HG02885 (cell line): ENCODE measurements around the gene FAM47E.

Source experiments
- ATAC-seq: cut with Tn5 transposase; IDR thresholded peaks from one replicate; pipeline ENCODE4 v1.9.1; 2021; ENCODE audit warnings: mild to moderate bottlenecking; ENCODE audit not compliant: unreplicated experiment, poor library complexity

Gene FAM47E

DNA sequence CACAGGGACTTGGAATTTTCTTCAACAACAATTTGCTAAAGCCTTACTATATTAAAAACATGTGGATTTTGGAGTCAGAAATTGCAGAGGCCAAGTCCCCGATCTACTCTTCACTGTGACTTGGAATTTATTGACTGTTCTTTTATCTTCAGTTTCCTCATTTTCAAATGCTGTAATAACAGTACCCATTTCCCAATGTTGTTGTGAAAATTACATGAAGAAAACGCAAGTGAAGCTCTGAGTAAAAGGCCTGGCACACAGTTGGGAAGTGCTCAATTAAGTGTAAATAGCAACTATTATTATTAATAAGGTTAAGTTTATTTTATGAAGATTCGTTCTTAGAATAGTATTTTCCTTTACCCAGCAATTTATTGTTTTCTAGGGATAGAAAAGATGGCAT is 70.7 kb downstream of the FAM47E start:
- no peak for ATAC-seq

DNA sequence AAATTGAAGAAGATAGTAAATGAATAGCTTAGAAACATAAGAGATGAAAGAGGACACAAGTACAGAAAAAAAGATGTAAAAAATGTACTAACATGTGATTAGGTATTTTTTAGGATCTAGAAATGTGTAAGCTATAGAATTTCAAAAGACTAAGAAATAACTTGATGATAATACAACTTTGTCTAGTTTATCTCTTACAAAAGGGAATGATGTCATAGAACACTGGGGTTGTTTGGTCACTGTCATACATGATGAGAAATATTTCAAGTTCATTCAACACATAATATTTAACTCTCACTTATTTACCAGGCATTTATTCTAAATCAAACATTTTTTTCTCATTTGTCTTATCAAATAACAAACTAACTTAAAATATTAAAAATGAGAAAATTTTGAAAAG is 73.6 kb downstream of the FAM47E start:
- no peak for ATAC-seq

DNA sequence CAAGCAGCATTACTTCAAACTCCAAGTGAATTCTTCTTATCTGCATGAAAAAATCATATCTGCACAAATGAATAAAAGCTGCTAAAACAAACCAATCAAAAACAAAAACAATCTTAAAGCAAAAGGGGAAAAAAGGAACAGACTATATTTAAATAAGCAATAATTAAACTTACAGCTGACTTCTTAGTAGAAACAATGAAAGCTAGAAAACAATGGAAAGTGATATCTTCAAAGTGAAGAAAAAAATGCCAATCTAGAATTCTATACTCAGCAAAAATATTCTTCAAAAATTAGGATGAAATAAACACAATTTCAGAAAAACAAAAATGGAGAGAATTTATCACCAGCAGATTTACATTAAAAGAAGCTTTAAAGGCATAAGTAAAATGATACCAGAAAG is 75.0 kb downstream of the FAM47E start:
- no peak for ATAC-seq
